Liver (tissue), 9 donors: ENCODE results near the gene CCR7. TPM values are rescaled to one million over a fixed set of nuclear protein-coding genes. Genes with fewer than 3 reads are reported as not detected.

Source experiments
- DNase-seq: peaks from one replicate; pipeline ENCODE4 v3.0.0-alpha.2; 2017; ENCODE audit warnings: low spot score
- H3K27ac ChIP-seq, 2 donors: one replicate each; pipeline ENCODE4 v1.7.0; 2013; ENCODE audit warnings: inconsistent platforms in 2 of 2, low read length in 2 of 2, control low read depth in 1 of 2, low read depth in 1 of 2, mild to moderate bottlenecking in 1 of 2
- H3K27me3 ChIP-seq, 4 donors: one replicate each; pipeline versions ENCODE4 v1.6.1 to v1.7.0; 2013; ENCODE audit warnings: low read length in 3 of 4, inconsistent platforms in 1 of 4, mild to moderate bottlenecking in 1 of 4, moderate library complexity in 1 of 4; ENCODE audit not compliant: control insufficient read depth in 4 of 4, insufficient read depth in 4 of 4
- H3K36me3 ChIP-seq, 4 donors: one replicate each; pipeline versions ENCODE4 v1.6.1 to v1.7.0; 2013; ENCODE audit warnings: low read length in 3 of 4, mild to moderate bottlenecking in 3 of 4, low read depth in 1 of 4, moderate library complexity in 1 of 4; ENCODE audit not compliant: control insufficient read depth in 4 of 4, insufficient read depth in 3 of 4
- H3K4me1 ChIP-seq, 4 donors: one replicate each; pipeline versions ENCODE4 v1.6.1 to v1.7.0; 2013; ENCODE audit warnings: low read length in 3 of 4, mild to moderate bottlenecking in 3 of 4, moderate library complexity in 1 of 4; ENCODE audit not compliant: control insufficient read depth in 4 of 4, insufficient read depth in 4 of 4
- H3K4me3 ChIP-seq, 3 donors: one replicate each; pipeline versions ENCODE4 v1.6.1 to v1.7.0; 2013; ENCODE audit warnings: low read length in 3 of 3, control low read depth in 1 of 3, low read depth in 1 of 3, mild to moderate bottlenecking in 1 of 3
- H3K9ac ChIP-seq, 2 donors: one replicate each; pipeline ENCODE4 v1.7.0; 2013; ENCODE audit warnings: low read length in 2 of 2, mild to moderate bottlenecking in 2 of 2, moderate library complexity in 2 of 2, control low read depth in 1 of 2, low read depth in 1 of 2
- H3K9me3 ChIP-seq, 4 donors: one replicate each; pipeline versions ENCODE4 v1.6.1 to v1.7.0; 2013; ENCODE audit warnings: low read length in 3 of 4; ENCODE audit not compliant: control insufficient read depth in 4 of 4
- EGR1 ChIP-seq, 2 donors: IDR thresholded peaks; 2 replicates each; pipeline ENCODE4 v1.6.1; 2016 to 2018; ENCODE audit warnings: antibody characterized with exemption in 2 of 2, low read depth in 2 of 2
- FOXA1 ChIP-seq: IDR thresholded peaks from 2 replicates; pipeline ENCODE4 v1.6.1; 2016; ENCODE audit warnings: antibody characterized with exemption
- FOXA2 ChIP-seq: IDR thresholded peaks from 2 replicates; pipeline ENCODE4 v1.6.1; 2016; ENCODE audit warnings: antibody characterized with exemption
- GABPA ChIP-seq, 2 donors: IDR thresholded peaks in 1 of 2; conservative IDR thresholded peaks in 1 of 2; 2 replicates each; pipeline ENCODE4 v1.6.1; 2016; ENCODE audit warnings: antibody characterized with exemption in 2 of 2, mild to moderate bottlenecking in 1 of 2, moderate library complexity in 1 of 2
- HNF4A ChIP-seq, 2 donors: conservative IDR thresholded peaks; 2 replicates each; pipeline ENCODE4 v1.6.1; 2016; ENCODE audit warnings: antibody characterized with exemption in 2 of 2, mild to moderate bottlenecking in 2 of 2
- HNF4G ChIP-seq: IDR thresholded peaks from 2 replicates; pipeline ENCODE4 v1.6.1; 2016; ENCODE audit warnings: antibody characterized with exemption
- JUND ChIP-seq, 2 donors: IDR thresholded peaks; 2 replicates each; pipeline ENCODE4 v1.6.1; 2016; ENCODE audit warnings: antibody characterized with exemption in 2 of 2
- NR2F2 ChIP-seq: IDR thresholded peaks from 2 replicates; pipeline ENCODE4 v1.6.1; 2016; ENCODE audit warnings: antibody characterized with exemption
- RAD21 ChIP-seq, 2 donors: IDR thresholded peaks; 2 replicates each; pipeline ENCODE4 v1.6.1; 2016; ENCODE audit warnings: antibody characterized with exemption in 2 of 2, mild to moderate bottlenecking in 2 of 2
- SP1 ChIP-seq: IDR thresholded peaks from 2 replicates; pipeline ENCODE4 v1.6.1; 2018; ENCODE audit warnings: antibody characterized with exemption, mild to moderate bottlenecking
- TAF1 ChIP-seq: conservative IDR thresholded peaks from 2 replicates; pipeline ENCODE4 v1.6.1; 2016; ENCODE audit warnings: antibody characterized with exemption, mild to moderate bottlenecking
- WGBS: extraction: QIAGEN DNeasy Blood & Tissue Kit; methylation state at CpG from one replicate; pipeline ENCODE4 v1.1.7; 2013; 5-methylcytosine and 5-hydroxymethylcytosine counted together
- polyA plus RNA-seq, 2 donors: library from polyadenylated mRNA; stranded (reverse) in 1 of 2; unstranded in 1 of 2; fragments of 200-250 nt in 1 of 2; fragments of >200 nt in 1 of 2; fragmentation: Nextera tagmentation in 1 of 2; extraction: Ambion mirVana in 1 of 2; gene quantifications; one replicate each; pipeline versions ENCODE4 v1.2.1 to v1.2.3, GENCODE V29; 2013 to 2015
- total RNA-seq, 2 donors: library from RNA; depleted of rRNA; stranded (reverse); fragments of >200 nt; gene quantifications; one replicate each; pipeline ENCODE4 v1.2.3, GENCODE V29; 2014
- TF ChIP-seq, protein P1 (sequence below): IDR thresholded peaks from 2 replicates; pipeline ENCODE4 v1.6.1; 2016; ENCODE audit warnings: antibody characterized with exemption, mild to moderate bottlenecking
- TF ChIP-seq, protein P2 (sequence below): IDR thresholded peaks from 2 replicates; pipeline ENCODE4 v1.6.1; 2016; ENCODE audit warnings: antibody characterized with exemption
- TF ChIP-seq, protein P3 (sequence below): IDR thresholded peaks from 2 replicates; pipeline ENCODE4 v1.6.1; 2016; ENCODE audit warnings: antibody characterized with exemption
- TF ChIP-seq, protein P4 (sequence below): IDR thresholded peaks from 2 replicates; pipeline ENCODE4 v1.6.1; 2016; ENCODE audit warnings: antibody characterized with exemption
- TF ChIP-seq, protein P5 (sequence below): fragments of 150-350 bp; IDR thresholded peaks from 2 replicates; pipeline ENCODE4 v1.5.1; 2017; ENCODE audit warnings: improper control_type of control experiment, low read depth, low read length; ENCODE audit not compliant: missing input control
- donor health status: healthy.
- donor health status: healthy.
- donor health status: healthy.
- donor health status: healthy.
- donor health status: healthy.

CCR7 gene, protein sequence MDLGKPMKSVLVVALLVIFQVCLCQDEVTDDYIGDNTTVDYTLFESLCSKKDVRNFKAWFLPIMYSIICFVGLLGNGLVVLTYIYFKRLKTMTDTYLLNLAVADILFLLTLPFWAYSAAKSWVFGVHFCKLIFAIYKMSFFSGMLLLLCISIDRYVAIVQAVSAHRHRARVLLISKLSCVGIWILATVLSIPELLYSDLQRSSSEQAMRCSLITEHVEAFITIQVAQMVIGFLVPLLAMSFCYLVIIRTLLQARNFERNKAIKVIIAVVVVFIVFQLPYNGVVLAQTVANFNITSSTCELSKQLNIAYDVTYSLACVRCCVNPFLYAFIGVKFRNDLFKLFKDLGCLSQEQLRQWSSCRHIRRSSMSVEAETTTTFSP
- total RNA-seq (under 1 TPM; 0.08 to 0.89 TPM), polyA plus RNA-seq (under 1 TPM; 0.16 to 0.40 TPM)

DNA sequence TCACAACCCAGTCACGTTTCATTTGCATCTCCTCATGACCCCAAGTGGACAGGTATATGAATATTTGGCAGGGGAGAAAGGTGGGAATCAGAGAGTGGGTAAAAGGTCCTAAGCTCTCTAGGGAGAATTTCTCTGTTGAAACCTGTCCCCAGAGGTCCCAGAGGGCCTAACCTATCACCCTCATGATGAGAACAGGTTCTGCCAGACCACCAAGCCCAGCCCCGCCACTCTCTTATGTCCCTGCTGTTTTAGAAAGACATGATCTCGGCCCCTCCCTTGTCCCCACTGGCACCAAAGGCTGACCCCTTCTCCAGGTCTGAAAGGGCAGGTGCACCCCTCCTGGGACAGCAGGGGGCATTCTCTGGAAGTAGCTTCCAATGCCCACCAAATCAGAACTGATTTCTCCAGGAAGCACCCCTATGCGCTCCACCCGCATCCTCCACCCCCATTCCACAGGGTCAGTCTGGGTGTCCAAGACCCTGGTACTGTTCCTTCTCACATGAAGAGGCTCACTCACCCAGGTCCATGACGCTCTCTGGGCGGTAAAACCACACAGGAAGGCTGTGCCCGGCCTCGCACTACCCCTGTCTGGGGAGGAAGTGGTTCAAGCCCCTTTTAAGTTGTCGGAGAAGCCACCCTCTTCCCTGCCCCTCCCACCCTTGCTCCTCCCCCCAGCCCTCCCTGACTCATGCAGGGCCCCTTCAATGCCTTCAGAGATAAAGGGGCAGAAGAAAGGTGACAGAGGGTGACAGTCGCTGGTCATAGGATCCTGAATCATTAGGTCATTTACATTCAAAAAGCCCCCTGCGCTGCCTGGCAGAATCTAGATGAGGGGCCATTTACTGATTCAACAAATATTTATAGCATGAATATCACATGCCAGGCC is at the start of gene CCR7:
TSS of gene CCR7 (minus strand) at position 590 of the 886 bp plus-strand sequence. CDS start at position 527, 63 bp downstream.
- TF ChIP-seq, protein P1, sequence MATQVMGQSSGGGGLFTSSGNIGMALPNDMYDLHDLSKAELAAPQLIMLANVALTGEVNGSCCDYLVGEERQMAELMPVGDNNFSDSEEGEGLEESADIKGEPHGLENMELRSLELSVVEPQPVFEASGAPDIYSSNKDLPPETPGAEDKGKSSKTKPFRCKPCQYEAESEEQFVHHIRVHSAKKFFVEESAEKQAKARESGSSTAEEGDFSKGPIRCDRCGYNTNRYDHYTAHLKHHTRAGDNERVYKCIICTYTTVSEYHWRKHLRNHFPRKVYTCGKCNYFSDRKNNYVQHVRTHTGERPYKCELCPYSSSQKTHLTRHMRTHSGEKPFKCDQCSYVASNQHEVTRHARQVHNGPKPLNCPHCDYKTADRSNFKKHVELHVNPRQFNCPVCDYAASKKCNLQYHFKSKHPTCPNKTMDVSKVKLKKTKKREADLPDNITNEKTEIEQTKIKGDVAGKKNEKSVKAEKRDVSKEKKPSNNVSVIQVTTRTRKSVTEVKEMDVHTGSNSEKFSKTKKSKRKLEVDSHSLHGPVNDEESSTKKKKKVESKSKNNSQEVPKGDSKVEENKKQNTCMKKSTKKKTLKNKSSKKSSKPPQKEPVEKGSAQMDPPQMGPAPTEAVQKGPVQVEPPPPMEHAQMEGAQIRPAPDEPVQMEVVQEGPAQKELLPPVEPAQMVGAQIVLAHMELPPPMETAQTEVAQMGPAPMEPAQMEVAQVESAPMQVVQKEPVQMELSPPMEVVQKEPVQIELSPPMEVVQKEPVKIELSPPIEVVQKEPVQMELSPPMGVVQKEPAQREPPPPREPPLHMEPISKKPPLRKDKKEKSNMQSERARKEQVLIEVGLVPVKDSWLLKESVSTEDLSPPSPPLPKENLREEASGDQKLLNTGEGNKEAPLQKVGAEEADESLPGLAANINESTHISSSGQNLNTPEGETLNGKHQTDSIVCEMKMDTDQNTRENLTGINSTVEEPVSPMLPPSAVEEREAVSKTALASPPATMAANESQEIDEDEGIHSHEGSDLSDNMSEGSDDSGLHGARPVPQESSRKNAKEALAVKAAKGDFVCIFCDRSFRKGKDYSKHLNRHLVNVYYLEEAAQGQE = no peak
- no peak for TF ChIP-seq TAF1
- TF ChIP-seq, protein P2, sequence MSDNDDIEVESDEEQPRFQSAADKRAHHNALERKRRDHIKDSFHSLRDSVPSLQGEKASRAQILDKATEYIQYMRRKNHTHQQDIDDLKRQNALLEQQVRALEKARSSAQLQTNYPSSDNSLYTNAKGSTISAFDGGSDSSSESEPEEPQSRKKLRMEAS = no peak
- no peak for TF ChIP-seq HNF4A (conservative IDR thresholded peaks at IDR 0.05)
- TF ChIP-seq HNF4G = no peak
- no peak for TF ChIP-seq RAD21 (IDR thresholded peaks at IDR 0.05)
- H3K27me3 ChIP-seq = no peaks in the 10 kb centered on the region
- H3K9me3 ChIP-seq = no peaks in the 10 kb centered on the region
- no peaks in the 10 kb centered on the region for H3K36me3 ChIP-seq
- peaks cover under 1 to 6% (median 4%) of the 10 kb centered on the region in 4 donors for H3K4me1 ChIP-seq
- WGBS = 77% methylated on average over 12 of the region's 12 CpGs
- H3K4me3 ChIP-seq = no peak within 1 kb of the TSS
- peak; percentile 40 for DNase-seq
- no peak within 1 kb of the TSS for H3K9ac ChIP-seq
- no peak within 1 kb of the TSS for H3K27ac ChIP-seq

DNA sequence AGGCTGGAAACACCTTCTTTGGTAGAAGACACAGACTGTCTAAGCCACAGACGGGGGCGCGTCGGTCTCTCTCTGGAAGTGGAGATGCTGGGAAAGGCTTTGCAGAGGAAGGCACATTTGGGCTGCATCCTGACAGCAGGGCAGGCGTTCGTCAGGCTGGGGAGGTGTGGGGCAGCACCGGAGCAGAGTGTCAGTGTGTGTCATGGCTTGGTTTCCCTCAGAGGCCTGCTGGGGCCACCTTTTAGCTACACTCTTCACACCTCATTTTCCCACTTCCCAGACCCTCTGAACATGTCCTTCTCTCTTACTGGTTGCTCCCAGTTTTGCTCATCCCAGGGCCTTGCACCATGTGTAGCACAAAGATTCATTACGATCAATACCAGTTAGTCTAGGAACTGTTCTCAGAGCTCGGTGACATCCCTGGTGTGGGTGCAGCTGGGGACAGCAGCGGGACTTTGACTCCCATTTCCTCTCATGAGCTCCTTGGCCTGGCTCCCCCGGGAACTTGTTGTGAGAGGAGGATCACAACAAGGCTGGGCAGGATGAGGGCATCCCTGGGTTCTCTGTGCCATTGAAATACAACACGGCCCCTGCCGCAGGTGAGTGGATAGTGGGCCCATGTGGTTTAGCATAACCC is 49.3 kb upstream of the CCR7 start:
- no peak for DNase-seq
- Histone ChIP-seq H3K27me3 (no peaks in the 10 kb centered on the region), H3K27ac (no peak overlapping the region), H3K4me3 (no peak overlapping the region), H3K4me1 (peaks cover 0 to 12% (median 10%) of the 10 kb centered on the region in 4 donors), H3K9me3 (no peaks in the 10 kb centered on the region), H3K9ac (no peak overlapping the region), H3K36me3 (no peaks in the 10 kb centered on the region)
- 86% methylated on average over 13 of the region's 13 CpGs for WGBS
- no peak for TF ChIP-seq FOXA2
- TF ChIP-seq, protein P3, sequence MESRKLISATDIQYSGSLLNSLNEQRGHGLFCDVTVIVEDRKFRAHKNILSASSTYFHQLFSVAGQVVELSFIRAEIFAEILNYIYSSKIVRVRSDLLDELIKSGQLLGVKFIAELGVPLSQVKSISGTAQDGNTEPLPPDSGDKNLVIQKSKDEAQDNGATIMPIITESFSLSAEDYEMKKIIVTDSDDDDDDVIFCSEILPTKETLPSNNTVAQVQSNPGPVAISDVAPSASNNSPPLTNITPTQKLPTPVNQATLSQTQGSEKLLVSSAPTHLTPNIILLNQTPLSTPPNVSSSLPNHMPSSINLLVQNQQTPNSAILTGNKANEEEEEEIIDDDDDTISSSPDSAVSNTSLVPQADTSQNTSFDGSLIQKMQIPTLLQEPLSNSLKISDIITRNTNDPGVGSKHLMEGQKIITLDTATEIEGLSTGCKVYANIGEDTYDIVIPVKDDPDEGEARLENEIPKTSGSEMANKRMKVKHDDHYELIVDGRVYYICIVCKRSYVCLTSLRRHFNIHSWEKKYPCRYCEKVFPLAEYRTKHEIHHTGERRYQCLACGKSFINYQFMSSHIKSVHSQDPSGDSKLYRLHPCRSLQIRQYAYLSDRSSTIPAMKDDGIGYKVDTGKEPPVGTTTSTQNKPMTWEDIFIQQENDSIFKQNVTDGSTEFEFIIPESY = no peak
- TF ChIP-seq NR2F2 = no peak
- TF ChIP-seq, protein P2 = no peak
- no peak for TF ChIP-seq HNF4A (conservative IDR thresholded peaks at IDR 0.05)
- TF ChIP-seq GABPA (IDR thresholded peaks at IDR 0.05 in 1 of 2, conservative IDR thresholded peaks at IDR 0.05 in 1 of 2) = no peak
- TF ChIP-seq, protein P4, sequence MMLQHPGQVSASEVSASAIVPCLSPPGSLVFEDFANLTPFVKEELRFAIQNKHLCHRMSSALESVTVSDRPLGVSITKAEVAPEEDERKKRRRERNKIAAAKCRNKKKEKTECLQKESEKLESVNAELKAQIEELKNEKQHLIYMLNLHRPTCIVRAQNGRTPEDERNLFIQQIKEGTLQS = no peak
- TF ChIP-seq HNF4G = no peak
- TF ChIP-seq, protein P5, sequence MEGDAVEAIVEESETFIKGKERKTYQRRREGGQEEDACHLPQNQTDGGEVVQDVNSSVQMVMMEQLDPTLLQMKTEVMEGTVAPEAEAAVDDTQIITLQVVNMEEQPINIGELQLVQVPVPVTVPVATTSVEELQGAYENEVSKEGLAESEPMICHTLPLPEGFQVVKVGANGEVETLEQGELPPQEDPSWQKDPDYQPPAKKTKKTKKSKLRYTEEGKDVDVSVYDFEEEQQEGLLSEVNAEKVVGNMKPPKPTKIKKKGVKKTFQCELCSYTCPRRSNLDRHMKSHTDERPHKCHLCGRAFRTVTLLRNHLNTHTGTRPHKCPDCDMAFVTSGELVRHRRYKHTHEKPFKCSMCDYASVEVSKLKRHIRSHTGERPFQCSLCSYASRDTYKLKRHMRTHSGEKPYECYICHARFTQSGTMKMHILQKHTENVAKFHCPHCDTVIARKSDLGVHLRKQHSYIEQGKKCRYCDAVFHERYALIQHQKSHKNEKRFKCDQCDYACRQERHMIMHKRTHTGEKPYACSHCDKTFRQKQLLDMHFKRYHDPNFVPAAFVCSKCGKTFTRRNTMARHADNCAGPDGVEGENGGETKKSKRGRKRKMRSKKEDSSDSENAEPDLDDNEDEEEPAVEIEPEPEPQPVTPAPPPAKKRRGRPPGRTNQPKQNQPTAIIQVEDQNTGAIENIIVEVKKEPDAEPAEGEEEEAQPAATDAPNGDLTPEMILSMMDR = no peak
- TF ChIP-seq FOXA1 = no peak
- no peak for TF ChIP-seq RAD21 (IDR thresholded peaks at IDR 0.05)
- TF ChIP-seq JUND (IDR thresholded peaks at IDR 0.05) = no peak
- TF ChIP-seq TAF1 = no peak
- no peak for TF ChIP-seq EGR1 (IDR thresholded peaks at IDR 0.05; ENCODE audit: low read depth in 2 of 2)
- no peak for TF ChIP-seq SP1
